Endothelial cell of umbilical vein (primary cell): ENCODE data around the gene LYSMD4. TPM values are rescaled to one million over a fixed set of nuclear protein-coding genes. Genes with fewer than 3 reads are reported as not detected.

Experiments
- BruUV-seq: library from RNA; stranded (reverse); fragments of 400-500 nt; replicated peaks from 2 replicates; lab custom pipeline; 2021; lab: Mats Ljungman, UMichigan
- CTCF ChIA-PET: fragments of 300-600, 350-600 bp; sonication (Branson Sonifier 250); formaldehyde crosslinking; loops from one replicate; lab custom pipeline; 2021; ENCODE audit warnings: antibody characterized with exemption, inconsistent platforms; lab: Charles Lee
- POLR2A ChIA-PET: fragments of 300-600, 350-600 bp; sonication (Branson Sonifier 250); formaldehyde crosslinking; loops from one replicate; lab custom pipeline; 2021; ENCODE audit warnings: antibody characterized with exemption, inconsistent platforms; lab: Charles Lee
- DNase-seq: peaks from one replicate; pipeline ENCODE4 v3.0.0-alpha.2; 2011; ENCODE audit warnings: low read depth, low spot score
- FAIRE-seq: peaks from 2 replicates; lab custom pipeline; 2011; peaks lifted over from hg19 to GRCh38; lab: Jason Lieb, UNC
- H2AFZ ChIP-seq: 2 replicates; pipeline ENCODE4 v1.6.0; 2012; ENCODE audit warnings: low read depth, low read length, control low read depth, inconsistent platforms
- H3K27ac ChIP-seq: 2 replicates; pipeline ENCODE4 v1.5.1; 2011; ENCODE audit warnings: low read depth, mild to moderate bottlenecking, control low read depth, low read length, moderate library complexity; ENCODE audit not compliant: insufficient read depth
- H3K27me3 ChIP-seq, 2 experiments: 2 replicates each; pipeline versions ENCODE4 v1.6.0 to v1.6.1; 2011; ENCODE audit warnings: low read length in 2 of 2, mixed read lengths in 1 of 2; ENCODE audit not compliant: control insufficient read depth in 2 of 2, insufficient read depth in 2 of 2
- H3K36me3 ChIP-seq, 2 experiments: 2 replicates in 1 of 2; 3 replicates in 1 of 2; pipeline ENCODE4 v1.5.1; 2011; ENCODE audit warnings: low read length in 2 of 2, mild to moderate bottlenecking in 1 of 2, moderate library complexity in 1 of 2; ENCODE audit not compliant: control insufficient read depth in 2 of 2, insufficient read depth in 2 of 2; ENCODE audit errors: extremely low read depth in 1 of 2
- H3K4me1 ChIP-seq: 3 replicates; pipeline ENCODE4 v1.5.1; 2011; ENCODE audit warnings: mild to moderate bottlenecking, low read length; ENCODE audit not compliant: control insufficient read depth, insufficient read depth; ENCODE audit errors: extremely low read depth
- H3K4me2 ChIP-seq: 2 replicates; pipeline ENCODE4 v1.6.1; 2011; ENCODE audit warnings: low read length, control low read depth, mixed read lengths; ENCODE audit not compliant: insufficient read depth
- H3K4me3 ChIP-seq, 3 experiments: fragments of 200-600 bp in 1 of 3; sonication (generic), shearing (Covaris generic) in 1 of 3; replicated peaks in 1 of 3; 2 replicates each; pipeline ENCODE4 v1.5.1; 2011 to 2016; ENCODE audit warnings: control low read depth in 3 of 3, low read length in 3 of 3, mild to moderate bottlenecking in 2 of 3, inconsistent platforms in 1 of 3, low read depth in 1 of 3, moderate library complexity in 1 of 3; ENCODE audit not compliant: insufficient read depth in 1 of 3
- H3K79me2 ChIP-seq: 2 replicates; pipeline ENCODE4 v1.6.0; 2012; ENCODE audit warnings: low read length, inconsistent platforms; ENCODE audit not compliant: control insufficient read depth, insufficient read depth
- H3K9ac ChIP-seq: replicated peaks from 2 replicates; pipeline ENCODE3; 2011; ENCODE audit warnings: low read length, control low read depth; ENCODE audit not compliant: insufficient read depth; ENCODE audit errors: extremely low read depth
- H3K9me1 ChIP-seq: replicated peaks from 3 replicates; pipeline ENCODE4 v1.6.0; 2011; ENCODE audit warnings: mild to moderate bottlenecking, low read length; ENCODE audit not compliant: control insufficient read depth, insufficient read depth; ENCODE audit errors: extremely low read depth
- H3K9me3 ChIP-seq: replicated peaks from 2 replicates; pipeline ENCODE4 v1.5.1; 2012; ENCODE audit warnings: low read length, inconsistent platforms; ENCODE audit not compliant: control insufficient read depth, insufficient read depth
- H4K20me1 ChIP-seq: replicated peaks from 2 replicates; pipeline ENCODE3; 2011; ENCODE audit warnings: mild to moderate bottlenecking, low read length; ENCODE audit not compliant: control insufficient read depth, insufficient read depth; ENCODE audit errors: extremely low read depth
- EZH2 ChIP-seq: IDR thresholded peaks from 2 replicates; pipeline ENCODE4 v1.6.1; 2012; ENCODE audit warnings: borderline replicate concordance, low read depth, mild to moderate bottlenecking, moderate library complexity, low read length, inconsistent platforms; ENCODE audit not compliant: severe bottlenecking
- FOS ChIP-seq: IDR thresholded peaks from 2 replicates; pipeline ENCODE4 v1.6.1; 2011; ENCODE audit warnings: mild to moderate bottlenecking, low read length, moderate library complexity, borderline replicate concordance; ENCODE audit not compliant: insufficient read depth
- GATA2 ChIP-seq: IDR thresholded peaks from 2 replicates; pipeline ENCODE4 v1.7.0; 2011; ENCODE audit warnings: low read depth, mild to moderate bottlenecking, moderate library complexity, mixed read lengths, low read length; ENCODE audit not compliant: insufficient read length, insufficient read depth
- JUN ChIP-seq: IDR thresholded peaks from 2 replicates; pipeline ENCODE4 v1.6.1; 2011; ENCODE audit warnings: borderline replicate concordance, low read depth; ENCODE audit not compliant: insufficient read length, insufficient read depth
- MYC ChIP-seq: IDR thresholded peaks from one replicate; pipeline ENCODE4 v1.6.1; 2011; ENCODE audit warnings: mild to moderate bottlenecking, low read depth, low read length
- POLR2A ChIP-seq: IDR thresholded peaks from 2 replicates; pipeline ENCODE4 v1.6.1; 2012; ENCODE audit warnings: low read depth, mild to moderate bottlenecking, control low read depth, low read length
- POLR2AphosphoS5 ChIP-seq: IDR thresholded peaks from 2 replicates; pipeline ENCODE4 v1.6.1; 2012; ENCODE audit warnings: low read depth, mild to moderate bottlenecking, control low read depth, low read length, moderate library complexity; ENCODE audit not compliant: insufficient read depth
- dilution Hi-C: fragments of 300-500 bp; cut with MboI; formaldehyde crosslinking; loops from one replicate; pipeline ENCODE4 v1.15.0; 2019; ENCODE audit warnings: low sequenced_read_pairs; ENCODE audit not compliant: extremely low pct_ligation_motif_present
- intact Hi-C: fragments of 100-400 bp; cut with micrococcal nuclease; formaldehyde crosslinking; loops from one replicate; pipeline ENCODE4 v1.10.0; 2022
- polyA plus RNA-seq, 4 experiments: library from polyadenylated mRNA; depleted of rRNA in 3 of 4; stranded (reverse) in 3 of 4; unstranded in 1 of 4; fragments of >200 nt; gene quantifications; 2 replicates each; pipeline versions ENCODE4 v1.2.1 to v1.2.3, GENCODE V29; 2011 to 2012; ENCODE audit warnings: missing spikeins in 1 of 4
- total RNA-seq: library from RNA; stranded (reverse); gene quantifications from 2 replicates; pipeline ENCODE4 v1.2.3, GENCODE V29; 2021
- TF ChIP-seq, protein P1 (sequence below), 2 donors: IDR thresholded peaks; 1 replicate in 1 of 2; 2 replicates in 1 of 2; pipeline ENCODE4 v1.5.1; 2011; ENCODE audit warnings: low read length in 2 of 2, mild to moderate bottlenecking in 2 of 2, moderate library complexity in 2 of 2, control low read depth in 1 of 2, inconsistent platforms in 1 of 2, low read depth in 1 of 2; ENCODE audit not compliant: insufficient read depth in 1 of 2; ENCODE audit errors: extremely low read depth in 1 of 2
- TF ChIP-seq, protein P2 (sequence below): IDR thresholded peaks from 2 replicates; pipeline ENCODE4 v1.6.1; 2011; ENCODE audit not compliant: insufficient read depth, insufficient read length

LYSMD4 gene
- total and polyA plus RNA-seq, 2 donors (not counting 3 experiments of a cell fraction or from before 2014, with no cell fraction given) = 7.0 to 7.1 TPM

DNA sequence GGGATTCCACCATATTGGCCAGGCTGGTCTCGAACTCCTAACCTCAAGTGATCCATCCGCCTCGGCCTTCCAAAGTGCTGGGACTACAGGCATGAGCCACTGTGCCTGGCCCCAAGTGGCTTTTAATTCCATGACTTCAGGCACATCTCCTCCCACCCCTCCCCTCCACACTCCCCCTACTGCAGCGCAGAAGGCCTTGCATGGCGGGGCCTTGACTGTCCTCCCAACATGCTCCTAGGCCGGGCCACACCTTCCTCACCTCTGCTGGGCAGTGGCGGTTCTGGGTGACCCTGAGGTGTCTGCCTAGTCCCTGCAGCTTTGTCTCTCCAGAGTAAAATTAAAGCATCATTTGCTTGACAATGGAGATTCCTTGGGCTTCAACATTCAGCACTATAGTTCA lies 6.9 kb downstream of the LYSMD4 start:
- no peak for TF ChIP-seq FOS
- TF ChIP-seq MYC = no peak
- no peak for TF ChIP-seq POLR2AphosphoS5
- TF ChIP-seq EZH2 = no peak
- no peak for TF ChIP-seq POLR2A
- TF ChIP-seq, protein P1, sequence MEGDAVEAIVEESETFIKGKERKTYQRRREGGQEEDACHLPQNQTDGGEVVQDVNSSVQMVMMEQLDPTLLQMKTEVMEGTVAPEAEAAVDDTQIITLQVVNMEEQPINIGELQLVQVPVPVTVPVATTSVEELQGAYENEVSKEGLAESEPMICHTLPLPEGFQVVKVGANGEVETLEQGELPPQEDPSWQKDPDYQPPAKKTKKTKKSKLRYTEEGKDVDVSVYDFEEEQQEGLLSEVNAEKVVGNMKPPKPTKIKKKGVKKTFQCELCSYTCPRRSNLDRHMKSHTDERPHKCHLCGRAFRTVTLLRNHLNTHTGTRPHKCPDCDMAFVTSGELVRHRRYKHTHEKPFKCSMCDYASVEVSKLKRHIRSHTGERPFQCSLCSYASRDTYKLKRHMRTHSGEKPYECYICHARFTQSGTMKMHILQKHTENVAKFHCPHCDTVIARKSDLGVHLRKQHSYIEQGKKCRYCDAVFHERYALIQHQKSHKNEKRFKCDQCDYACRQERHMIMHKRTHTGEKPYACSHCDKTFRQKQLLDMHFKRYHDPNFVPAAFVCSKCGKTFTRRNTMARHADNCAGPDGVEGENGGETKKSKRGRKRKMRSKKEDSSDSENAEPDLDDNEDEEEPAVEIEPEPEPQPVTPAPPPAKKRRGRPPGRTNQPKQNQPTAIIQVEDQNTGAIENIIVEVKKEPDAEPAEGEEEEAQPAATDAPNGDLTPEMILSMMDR (IDR thresholded peaks at IDR 0.05; ENCODE audit: extremely low read depth in 1 of 2, insufficient read depth in 1 of 2, low read depth in 1 of 2, low read length in 2 of 2) = no peak
- no peak for TF ChIP-seq GATA2
- TF ChIP-seq, protein P2, sequence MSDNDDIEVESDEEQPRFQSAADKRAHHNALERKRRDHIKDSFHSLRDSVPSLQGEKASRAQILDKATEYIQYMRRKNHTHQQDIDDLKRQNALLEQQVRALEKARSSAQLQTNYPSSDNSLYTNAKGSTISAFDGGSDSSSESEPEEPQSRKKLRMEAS = no peak
- no peak for TF ChIP-seq JUN
- no peak for FAIRE-seq
- H3K27me3 ChIP-seq = no peaks in the 10 kb centered on the region
- intact Hi-C loops = no loop called here
- no peaks in the 10 kb centered on the region for H3K9me3 ChIP-seq
- no TSS peak for BruUV-seq
- H3K9me1 ChIP-seq = no peaks in the 10 kb centered on the region
- H3K4me2 ChIP-seq = no peak overlapping the region
- H3K36me3 ChIP-seq = no peaks in the 10 kb centered on the region
- DNase-seq = no peak
- no peak overlapping the region for H3K9ac ChIP-seq
- ChIA-PET POLR2A (no interaction called here), CTCF (interaction anchor here (1.8 kb wide), 1 partner anchor 22 kb away, joined by 7 read pairs; no protein-coding TSS in a partner anchor)
- H3K4me1 ChIP-seq = no peaks in the 10 kb centered on the region
- no peak overlapping the region for H3K4me3 ChIP-seq
- H3K27ac ChIP-seq = no peak overlapping the region
- no peak overlapping the region for H2AFZ ChIP-seq
- no peaks in the 10 kb centered on the region for H4K20me1 ChIP-seq
- dilution Hi-C loops = no loop called here
- no peaks in the 10 kb centered on the region for H3K79me2 ChIP-seq
